Measurements from ENCODE around the gene SLC66A2.
A peak's percentile ranks its signal among the peaks of the same experiment; 100 is the strongest.

SLC66A2 gene

DNA sequence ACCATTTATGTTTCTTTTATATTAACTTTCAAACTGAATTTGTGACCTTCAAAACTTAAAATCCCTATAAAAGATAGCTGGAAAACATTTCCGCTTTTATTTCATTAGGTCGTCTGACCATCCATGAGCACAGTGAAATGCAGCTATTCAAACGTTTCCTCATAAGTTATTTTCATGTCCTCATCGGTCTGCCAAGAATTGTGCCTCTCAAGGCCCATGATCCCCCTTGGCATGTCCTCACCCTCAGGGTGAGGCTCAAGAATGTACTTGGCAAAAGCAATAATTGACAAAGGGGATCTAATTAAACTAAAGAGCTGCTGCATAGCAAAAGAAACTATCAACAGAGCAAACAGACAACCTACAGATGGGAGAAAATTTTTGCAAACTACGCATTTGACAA lies 12.4 kb downstream of the SLC66A2 start:
- TF ChIP-seq EP300 (IDR thresholded peaks at IDR 0.05; ENCODE audit: borderline replicate concordance), result no peak
- TF ChIP-seq, protein P1, sequence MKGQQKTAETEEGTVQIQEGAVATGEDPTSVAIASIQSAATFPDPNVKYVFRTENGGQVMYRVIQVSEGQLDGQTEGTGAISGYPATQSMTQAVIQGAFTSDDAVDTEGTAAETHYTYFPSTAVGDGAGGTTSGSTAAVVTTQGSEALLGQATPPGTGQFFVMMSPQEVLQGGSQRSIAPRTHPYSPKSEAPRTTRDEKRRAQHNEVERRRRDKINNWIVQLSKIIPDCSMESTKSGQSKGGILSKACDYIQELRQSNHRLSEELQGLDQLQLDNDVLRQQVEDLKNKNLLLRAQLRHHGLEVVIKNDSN (IDR thresholded peaks at IDR 0.05), result no peak
- TF ChIP-seq, protein P2, sequence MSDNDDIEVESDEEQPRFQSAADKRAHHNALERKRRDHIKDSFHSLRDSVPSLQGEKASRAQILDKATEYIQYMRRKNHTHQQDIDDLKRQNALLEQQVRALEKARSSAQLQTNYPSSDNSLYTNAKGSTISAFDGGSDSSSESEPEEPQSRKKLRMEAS (IDR thresholded peaks at IDR 0.05), result no peak
- no peak for TF ChIP-seq TAF1 (IDR thresholded peaks at IDR 0.05; ENCODE audit: low read depth)
- TF ChIP-seq FOXM1 (IDR thresholded peaks at IDR 0.05; ENCODE audit: borderline replicate concordance, low read depth), result no peak
- TF ChIP-seq EGR1 (IDR thresholded peaks at IDR 0.05), result no peak
- no peak for TF ChIP-seq NFIC (IDR thresholded peaks at IDR 0.05)
- TF ChIP-seq CEBPB (IDR thresholded peaks at IDR 0.05), result no peak
- TF ChIP-seq TCF12 (IDR thresholded peaks at IDR 0.05; ENCODE audit: low read depth), result no peak
- TF ChIP-seq TEAD4 (IDR thresholded peaks at IDR 0.05), result no peak

DNA sequence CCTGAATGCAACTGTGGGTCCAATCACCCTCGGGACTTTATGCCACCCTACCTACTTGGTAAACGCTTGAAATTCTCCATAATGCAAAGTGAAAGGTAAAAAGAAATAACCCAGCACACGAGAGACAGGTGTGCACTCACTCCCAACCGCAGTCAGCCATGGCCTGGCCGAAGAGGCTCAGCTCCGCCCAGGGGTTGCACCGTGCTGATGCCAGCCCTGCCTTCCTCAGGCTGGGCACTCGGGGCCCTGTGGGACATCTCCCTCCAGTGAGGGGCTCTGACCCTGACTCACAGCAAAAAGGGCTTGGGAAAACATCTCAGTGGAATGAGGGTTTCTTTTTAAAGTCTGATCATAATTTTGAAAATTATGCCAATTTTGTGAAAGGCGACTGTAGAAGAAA lies 13.3 kb downstream of the SLC66A2 start:
- no peak for TF ChIP-seq TCF12 (IDR thresholded peaks at IDR 0.05; ENCODE audit: low read depth)

DNA sequence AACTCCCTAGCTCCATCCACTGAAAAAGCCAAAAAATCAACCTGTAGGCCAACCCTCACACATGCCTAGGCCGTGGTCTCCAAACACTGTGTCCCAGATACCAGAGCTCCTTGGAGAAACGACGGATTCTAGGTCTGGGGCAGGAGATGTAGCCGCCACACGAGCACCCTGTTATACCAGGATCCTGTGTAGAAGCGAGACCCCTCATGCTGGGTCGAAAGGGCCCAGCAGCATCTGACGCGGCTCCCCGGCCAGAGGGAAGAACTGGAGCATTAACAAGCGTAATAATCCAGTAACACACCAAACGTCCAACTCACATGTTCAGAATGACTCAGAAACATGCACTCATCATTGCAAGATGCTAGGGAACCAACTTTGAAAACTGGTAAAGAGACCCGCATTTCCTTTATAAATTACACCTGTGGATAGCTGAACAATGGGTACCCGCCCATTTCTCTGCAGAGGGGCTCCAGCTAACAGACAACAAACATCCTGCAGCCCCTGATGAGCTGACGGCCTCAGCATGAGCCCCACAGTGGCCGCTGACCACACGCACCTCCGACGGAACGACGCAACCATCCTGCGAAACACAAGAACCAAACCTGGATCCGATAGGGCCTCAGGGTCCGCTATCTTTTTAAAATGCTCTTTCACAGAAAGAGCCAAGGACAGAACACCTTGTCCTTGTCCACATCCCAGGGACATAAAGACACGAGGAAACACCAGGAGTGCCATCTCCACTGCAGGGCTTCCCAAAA lies 14.2 kb downstream of the SLC66A2 start:
- no peak for TF ChIP-seq FOXM1 (IDR thresholded peaks at IDR 0.05; ENCODE audit: borderline replicate concordance, low read depth)
- TF ChIP-seq TAF1 (IDR thresholded peaks at IDR 0.05; ENCODE audit: low read depth), result no peak
- TF ChIP-seq TEAD4 (IDR thresholded peaks at IDR 0.05), result no peak
- TF ChIP-seq RAD21 (IDR thresholded peaks at IDR 0.05; ENCODE audit: low read depth), result no peak
- TF ChIP-seq, protein P2 (IDR thresholded peaks at IDR 0.05), result no peak
- TF ChIP-seq CEBPB (IDR thresholded peaks at IDR 0.05), result no peak
- no peak for TF ChIP-seq NFIC (IDR thresholded peaks at IDR 0.05)
- TF ChIP-seq CREB1 (IDR thresholded peaks at IDR 0.05; ENCODE audit: low read depth), result no peak
- TF ChIP-seq, protein P1 (IDR thresholded peaks at IDR 0.05), result no peak
- TF ChIP-seq EGR1 (IDR thresholded peaks at IDR 0.05), result no peak
- TF ChIP-seq YY1 (IDR thresholded peaks at IDR 0.05; ENCODE audit: low read depth), result no peak
- TF ChIP-seq ZBTB7A (IDR thresholded peaks at IDR 0.05; ENCODE audit: low read depth), result no peak
- TF ChIP-seq, protein P3, sequence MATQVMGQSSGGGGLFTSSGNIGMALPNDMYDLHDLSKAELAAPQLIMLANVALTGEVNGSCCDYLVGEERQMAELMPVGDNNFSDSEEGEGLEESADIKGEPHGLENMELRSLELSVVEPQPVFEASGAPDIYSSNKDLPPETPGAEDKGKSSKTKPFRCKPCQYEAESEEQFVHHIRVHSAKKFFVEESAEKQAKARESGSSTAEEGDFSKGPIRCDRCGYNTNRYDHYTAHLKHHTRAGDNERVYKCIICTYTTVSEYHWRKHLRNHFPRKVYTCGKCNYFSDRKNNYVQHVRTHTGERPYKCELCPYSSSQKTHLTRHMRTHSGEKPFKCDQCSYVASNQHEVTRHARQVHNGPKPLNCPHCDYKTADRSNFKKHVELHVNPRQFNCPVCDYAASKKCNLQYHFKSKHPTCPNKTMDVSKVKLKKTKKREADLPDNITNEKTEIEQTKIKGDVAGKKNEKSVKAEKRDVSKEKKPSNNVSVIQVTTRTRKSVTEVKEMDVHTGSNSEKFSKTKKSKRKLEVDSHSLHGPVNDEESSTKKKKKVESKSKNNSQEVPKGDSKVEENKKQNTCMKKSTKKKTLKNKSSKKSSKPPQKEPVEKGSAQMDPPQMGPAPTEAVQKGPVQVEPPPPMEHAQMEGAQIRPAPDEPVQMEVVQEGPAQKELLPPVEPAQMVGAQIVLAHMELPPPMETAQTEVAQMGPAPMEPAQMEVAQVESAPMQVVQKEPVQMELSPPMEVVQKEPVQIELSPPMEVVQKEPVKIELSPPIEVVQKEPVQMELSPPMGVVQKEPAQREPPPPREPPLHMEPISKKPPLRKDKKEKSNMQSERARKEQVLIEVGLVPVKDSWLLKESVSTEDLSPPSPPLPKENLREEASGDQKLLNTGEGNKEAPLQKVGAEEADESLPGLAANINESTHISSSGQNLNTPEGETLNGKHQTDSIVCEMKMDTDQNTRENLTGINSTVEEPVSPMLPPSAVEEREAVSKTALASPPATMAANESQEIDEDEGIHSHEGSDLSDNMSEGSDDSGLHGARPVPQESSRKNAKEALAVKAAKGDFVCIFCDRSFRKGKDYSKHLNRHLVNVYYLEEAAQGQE (IDR thresholded peaks at IDR 0.05; ENCODE audit: low read depth), result no peak
- no peak for TF ChIP-seq EP300 (IDR thresholded peaks at IDR 0.05; ENCODE audit: borderline replicate concordance)
- no peak for TF ChIP-seq TCF12 (IDR thresholded peaks at IDR 0.05; ENCODE audit: low read depth)

DNA sequence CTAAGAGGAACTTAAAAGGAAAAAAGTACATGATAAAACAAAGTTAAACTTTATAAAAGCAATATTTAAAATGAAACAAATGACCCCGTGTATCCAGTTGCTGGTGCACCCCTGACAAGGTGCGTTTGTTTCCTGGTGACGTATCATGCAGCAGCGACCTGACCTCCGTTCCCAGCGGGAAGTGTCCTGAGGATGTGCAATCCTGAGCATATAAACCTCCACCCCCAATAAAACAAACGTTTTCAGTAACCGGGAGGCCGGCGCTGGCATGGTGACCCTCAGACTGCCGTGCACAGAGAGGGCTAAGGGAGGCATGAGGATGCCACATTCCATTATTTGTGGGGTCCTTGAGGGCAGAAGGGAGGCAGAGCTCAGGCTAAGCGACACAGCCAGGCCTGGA lies 14.8 kb downstream of the SLC66A2 start:
- TF ChIP-seq YY1 (IDR thresholded peaks at IDR 0.05; ENCODE audit: low read depth), result no peak
- no peak for TF ChIP-seq ZBTB7A (IDR thresholded peaks at IDR 0.05; ENCODE audit: low read depth)
- TF ChIP-seq TEAD4 (IDR thresholded peaks at IDR 0.05), result no peak
- no peak for TF ChIP-seq RAD21 (IDR thresholded peaks at IDR 0.05; ENCODE audit: low read depth)
- no peak for TF ChIP-seq EP300 (IDR thresholded peaks at IDR 0.05; ENCODE audit: borderline replicate concordance)
- TF ChIP-seq FOXM1 (IDR thresholded peaks at IDR 0.05; ENCODE audit: borderline replicate concordance, low read depth), result no peak
- TF ChIP-seq NFIC (IDR thresholded peaks at IDR 0.05), result no peak
- TF ChIP-seq CEBPB (IDR thresholded peaks at IDR 0.05), result no peak
- TF ChIP-seq, protein P1 (IDR thresholded peaks at IDR 0.05), result no peak
- TF ChIP-seq, protein P2 (IDR thresholded peaks at IDR 0.05), result no peak
- no peak for TF ChIP-seq CREB1 (IDR thresholded peaks at IDR 0.05; ENCODE audit: low read depth)
- TF ChIP-seq EGR1 (IDR thresholded peaks at IDR 0.05), result no peak
- no peak for TF ChIP-seq TCF12 (IDR thresholded peaks at IDR 0.05; ENCODE audit: low read depth)

DNA sequence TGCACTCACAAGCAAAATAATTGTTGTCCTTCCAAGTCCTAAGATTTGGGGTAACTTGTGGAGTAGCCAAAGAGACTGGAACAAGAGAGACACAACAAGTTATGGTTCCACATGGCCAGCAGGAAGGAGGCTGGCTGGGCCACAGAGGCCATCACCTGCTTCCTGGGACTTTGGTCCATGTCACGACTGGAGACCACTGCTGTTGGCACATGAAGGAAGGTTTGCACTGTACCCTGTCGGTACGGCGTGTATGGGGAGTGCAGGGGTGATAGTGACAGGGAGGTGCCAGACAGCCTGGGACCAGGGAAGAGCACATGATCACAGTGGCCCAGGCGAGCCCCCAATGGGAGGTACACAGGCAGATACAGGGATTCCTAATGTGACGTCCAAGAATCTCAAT lies 15.5 kb downstream of the SLC66A2 start:
- TF ChIP-seq CREB1 (IDR thresholded peaks at IDR 0.05; ENCODE audit: low read depth) (no peak), EGR1 (IDR thresholded peaks at IDR 0.05) (no peak), TCF12 (IDR thresholded peaks at IDR 0.05; ENCODE audit: low read depth) (no peak), RAD21 (IDR thresholded peaks at IDR 0.05; ENCODE audit: low read depth) (no peak)

DNA sequence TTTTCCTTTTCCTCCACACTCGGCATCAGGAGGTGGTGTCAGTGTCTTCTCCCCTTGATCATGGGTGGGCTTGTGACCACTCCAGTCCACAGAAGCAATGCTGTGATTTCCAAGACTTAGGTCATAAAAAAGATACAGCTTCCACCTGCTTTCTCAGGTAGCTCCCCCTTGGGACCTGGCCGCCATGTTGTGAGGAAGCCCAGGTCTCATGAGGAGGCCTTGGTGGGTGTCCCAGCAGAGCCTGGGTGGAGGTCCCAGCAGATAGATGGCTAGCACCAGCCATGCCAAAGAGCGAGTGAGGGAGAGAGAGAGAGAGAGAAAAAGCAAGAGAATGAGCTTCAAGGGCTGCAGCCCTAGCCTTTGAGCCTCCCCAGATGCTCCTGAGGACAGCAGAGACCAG lies 16.0 kb downstream of the SLC66A2 start:
- 0 out of 2 replicates have a peak, but pooled peaks have one; percentile 60 for TF ChIP-seq YY1 (IDR thresholded peaks at IDR 0.05; ENCODE audit: low read depth)
- no peak for TF ChIP-seq CREB1 (IDR thresholded peaks at IDR 0.05; ENCODE audit: low read depth)

DNA sequence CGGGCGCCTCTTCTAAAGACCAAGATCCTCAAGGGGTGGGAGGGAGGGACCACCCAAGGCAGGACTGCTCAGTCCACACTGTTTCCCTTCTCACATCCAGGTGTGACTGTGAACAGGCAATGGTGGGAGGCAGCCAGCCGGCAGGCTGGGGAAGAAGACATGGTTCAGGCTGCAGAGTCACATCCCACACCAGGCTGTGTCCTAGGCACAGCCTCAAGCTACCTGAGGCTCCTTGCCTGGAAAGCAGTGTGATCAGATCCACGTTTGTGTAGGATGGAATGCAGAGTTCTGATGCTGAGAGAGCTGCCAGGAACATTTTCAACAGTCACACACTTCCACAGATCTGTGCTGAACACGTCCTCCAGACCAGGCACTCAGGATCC lies 16.4 kb downstream of the SLC66A2 start:
- TF ChIP-seq, protein P3 (IDR thresholded peaks at IDR 0.05; ENCODE audit: low read depth), result no peak
- TF ChIP-seq TAF1 (IDR thresholded peaks at IDR 0.05; ENCODE audit: low read depth) (no peak), EP300 (IDR thresholded peaks at IDR 0.05; ENCODE audit: borderline replicate concordance) (no peak), CEBPB (IDR thresholded peaks at IDR 0.05) (no peak), TEAD4 (IDR thresholded peaks at IDR 0.05) (no peak), YY1 (IDR thresholded peaks at IDR 0.05; ENCODE audit: low read depth) (no peak), NFIC (IDR thresholded peaks at IDR 0.05) (no peak), EGR1 (IDR thresholded peaks at IDR 0.05) (no peak), TCF12 (IDR thresholded peaks at IDR 0.05; ENCODE audit: low read depth) (no peak)
